Kidney tubule cell (primary cell): ENCODE data around the gene ADAD2.

Experiments used
- DNase-seq: peaks from one replicate; pipeline ENCODE4 v3.0.0-alpha.2; 2018; ENCODE audit warnings: low spot score

The ADAD2 gene

DNA sequence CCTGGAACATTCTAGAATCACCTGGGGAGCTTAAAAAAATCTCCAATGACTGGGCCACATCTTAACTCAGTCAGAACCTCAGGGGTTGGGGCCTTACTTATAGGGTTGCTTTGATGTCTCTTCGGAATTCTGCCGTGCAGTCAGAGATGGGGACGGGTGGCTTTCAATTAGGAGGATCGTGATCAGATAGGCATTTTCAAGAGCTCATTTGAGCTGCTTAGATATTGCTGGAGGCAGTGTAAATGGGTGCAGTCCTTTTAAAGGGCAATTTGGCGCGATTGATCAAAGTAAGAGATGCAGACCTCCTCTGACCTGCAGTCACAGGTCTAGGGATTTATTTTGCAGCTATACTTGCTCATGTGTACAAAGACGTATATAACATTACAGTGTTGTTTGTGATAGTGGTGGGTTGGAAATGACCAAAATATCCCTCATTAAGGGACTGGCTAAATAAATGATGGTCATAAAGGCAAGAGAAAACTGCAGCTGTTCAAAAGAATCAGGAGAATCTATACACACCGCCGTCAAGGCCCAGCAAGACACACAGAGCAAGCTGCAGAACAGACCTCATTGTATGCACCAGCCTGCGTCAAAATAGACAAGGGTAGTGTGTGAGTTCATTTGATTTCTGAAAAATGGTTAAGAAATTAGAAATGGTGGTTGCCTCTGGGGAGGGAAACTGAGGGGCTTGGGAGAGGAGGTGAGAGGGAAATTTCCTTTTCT lies 55.2 kb downstream of the ADAD2 start:
- DNase-seq, result no peak

- DNase-seq, result no peak
Measured at GRCh38 chr16:84246679-84247077, 55.7 kb downstream of the ADAD2 start.
